ENCODE data around the gene GBX1.

The GBX1 gene

GRCh38 chr7:151114151-151115090 lies 53.1 kb downstream of the GBX1 start:
- DNase-seq (ENCODE audit: low spot score) = no peak

DNA sequence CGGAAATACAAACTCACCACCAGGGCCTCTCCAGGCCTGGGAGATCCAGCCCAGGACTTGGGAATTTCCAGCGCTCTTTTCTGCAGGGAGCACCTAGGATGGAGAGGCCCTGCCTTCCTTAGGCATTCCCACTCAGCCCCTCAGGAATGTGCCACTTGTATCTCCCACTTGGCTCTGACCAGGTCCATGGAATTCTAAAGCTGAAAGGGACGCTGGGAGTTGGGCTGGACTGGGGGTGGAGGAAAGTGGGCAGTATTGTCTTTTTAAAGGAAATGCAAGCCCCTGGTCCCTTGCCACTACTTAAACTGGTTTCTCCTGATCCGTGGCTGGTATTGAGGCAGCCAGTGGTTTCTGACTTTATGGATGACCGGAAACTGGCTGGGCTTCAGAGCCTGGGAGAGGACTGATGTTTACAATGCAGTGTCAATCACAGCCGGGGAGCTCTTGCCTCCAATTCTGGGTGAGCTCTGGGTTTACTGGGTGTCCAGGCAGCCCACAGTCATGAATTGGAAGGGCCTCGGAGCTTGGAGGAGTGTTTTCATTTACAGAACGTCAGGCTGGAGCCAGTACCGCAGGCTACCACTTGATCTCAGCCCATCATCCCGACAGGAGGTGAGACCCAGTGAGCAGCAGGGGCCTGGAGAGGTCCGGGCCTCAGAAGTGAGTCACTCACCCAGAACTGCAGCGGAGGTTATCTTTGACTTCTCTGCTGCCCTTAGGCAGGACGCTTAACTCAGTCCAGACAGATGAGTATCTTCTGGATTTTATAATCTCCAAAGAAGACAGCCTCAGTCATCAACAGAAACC lies 53.9 kb downstream of the GBX1 start:
- DNase-seq (ENCODE audit: low spot score) = peak; percentile 40

DNA sequence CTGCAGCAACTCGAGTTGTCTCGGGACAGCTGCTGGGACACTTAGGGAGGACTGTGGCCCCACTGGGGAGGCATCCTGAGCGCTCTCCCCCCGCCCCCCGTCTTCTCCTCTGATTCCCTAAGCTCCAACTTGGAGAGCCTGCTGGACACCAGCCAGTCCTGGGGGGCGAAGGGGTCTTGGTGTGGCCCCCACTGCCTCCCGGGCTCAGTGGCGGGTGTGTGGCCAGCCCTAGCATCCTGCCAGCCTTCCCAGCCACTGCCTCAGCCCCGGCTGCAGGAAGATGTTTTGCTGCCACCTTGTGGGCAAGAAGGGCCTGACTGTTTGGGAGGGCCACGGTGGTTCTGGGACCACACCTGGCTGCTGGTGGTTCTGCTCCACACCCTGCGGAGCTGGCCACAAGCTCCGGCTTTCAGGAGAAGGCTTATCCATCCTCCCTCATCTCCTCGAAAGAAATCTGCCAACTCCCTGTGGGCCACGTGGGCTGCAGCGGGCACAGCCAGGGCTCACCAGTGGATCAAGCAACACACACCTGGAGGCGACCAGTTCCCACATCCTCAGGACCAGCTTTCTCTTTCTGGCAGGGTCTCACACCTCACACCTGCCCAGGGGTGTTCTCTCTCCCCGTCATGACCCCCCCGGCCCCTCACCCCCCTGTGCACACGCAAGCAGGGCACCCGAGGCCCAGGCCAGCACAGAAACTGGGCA lies 56.4 kb downstream of the GBX1 start:
- peak; percentile 78 for DNase-seq (ENCODE audit: low spot score)

- no peak for DNase-seq (ENCODE audit: low spot score)
These were observed 57.1 kb downstream of the GBX1 start for GRCh38 chr7:151110236-151110940.

GRCh38 chr7:151109094-151110048 lies 58.1 kb downstream of the GBX1 start:
- DNase-seq (ENCODE audit: low spot score) = no peak

DNA sequence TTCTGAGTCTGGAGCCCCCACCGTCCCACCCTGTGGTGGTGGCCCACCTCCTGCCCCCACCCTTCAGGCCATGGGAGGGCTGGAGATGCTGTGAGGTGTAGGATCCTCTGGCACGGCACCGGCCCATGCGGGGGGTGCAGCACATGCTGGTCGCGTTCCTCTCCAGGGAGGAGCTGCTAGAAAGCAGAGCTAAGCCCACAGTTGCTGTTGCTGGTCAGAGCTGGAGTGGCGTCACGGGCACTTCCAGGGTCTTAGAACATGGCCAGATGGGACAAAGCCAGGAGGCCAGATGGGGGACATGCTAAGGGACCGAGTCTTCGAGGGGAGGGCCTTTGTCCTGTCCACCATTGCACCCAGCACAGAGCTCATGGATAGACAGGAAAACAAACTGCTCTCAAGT lies 59.6 kb downstream of the GBX1 start:
- no peak for DNase-seq (ENCODE audit: low spot score)

GRCh38 chr7:151104411-151105235 lies 62.9 kb downstream of the GBX1 start:
- no peak for DNase-seq (ENCODE audit: low spot score)

- DNase-seq (ENCODE audit: low spot score) = no peak
These were observed 63.5 kb downstream of the GBX1 start for GRCh38 chr7:151103973-151104372.

DNA sequence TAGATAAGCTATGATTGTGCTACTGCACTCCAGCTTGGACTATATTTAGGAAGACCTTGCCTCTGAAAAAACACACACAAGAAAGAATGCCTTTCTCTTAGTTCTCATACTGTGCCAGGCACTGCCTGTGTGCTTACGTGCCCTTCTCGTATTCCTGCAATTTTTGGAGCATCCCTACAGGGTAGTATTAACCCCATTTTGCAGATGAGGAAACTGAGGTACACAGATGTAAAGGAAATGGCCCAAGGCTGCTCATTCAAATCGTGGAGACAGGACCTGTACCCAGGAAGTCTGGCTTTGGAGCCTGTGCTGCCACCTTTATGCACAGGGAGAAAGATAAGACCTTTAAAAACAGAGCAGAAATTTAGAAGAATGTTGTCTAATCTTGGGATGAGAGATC lies 64.5 kb downstream of the GBX1 start:
- DNase-seq (ENCODE audit: low spot score) = no peak

- no peak for DNase-seq (ENCODE audit: low spot score)
These were observed 65.7 kb downstream of the GBX1 start for GRCh38 chr7:151101621-151102396.

DNA sequence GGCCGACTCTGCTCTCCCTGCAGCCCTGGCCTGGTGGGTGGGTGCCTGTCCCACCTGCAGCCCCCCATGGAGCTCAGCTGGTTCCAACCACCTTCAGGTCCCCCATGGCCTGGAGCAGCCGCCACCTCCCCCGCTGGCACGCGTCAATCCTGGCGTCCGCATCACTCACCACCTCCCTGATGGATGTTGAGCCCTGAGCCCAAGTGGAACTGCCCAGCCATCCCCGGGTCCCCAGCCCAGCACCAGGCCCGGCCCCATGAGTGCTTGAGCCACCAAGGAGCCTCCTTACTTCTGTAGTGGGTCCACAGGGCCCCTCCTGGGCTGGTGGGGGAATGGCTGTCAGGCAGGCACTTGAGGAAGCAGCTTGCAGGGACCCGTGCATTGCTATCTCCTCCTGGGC lies 66.6 kb downstream of the GBX1 start:
- DNase-seq (ENCODE audit: low spot score) = no peak

GRCh38 chr7:151099486-151100211 lies 67.8 kb downstream of the GBX1 start:
- DNase-seq (ENCODE audit: low spot score) = no peak
